Liver (tissue), 9 donors: ENCODE results near the gene APOBEC3F. TPM values are rescaled to one million over a fixed set of nuclear protein-coding genes. Genes with fewer than 3 reads are reported as not detected.
"Not testable (repeated sequence)": the region's sequence is repeated elsewhere in the genome, so short reads cannot be mapped to it uniquely, and the experiment has no call there.

ENCODE experiments used
- DNase-seq: peaks from one replicate; pipeline ENCODE4 v3.0.0-alpha.2; 2017; ENCODE audit warnings: low spot score
- H3K27ac ChIP-seq, 2 donors: one replicate each; pipeline ENCODE4 v1.7.0; 2013; ENCODE audit warnings: inconsistent platforms in 2 of 2, low read length in 2 of 2, control low read depth in 1 of 2, low read depth in 1 of 2, mild to moderate bottlenecking in 1 of 2
- H3K27me3 ChIP-seq, 4 donors: one replicate each; pipeline versions ENCODE4 v1.6.1 to v1.7.0; 2013; ENCODE audit warnings: low read length in 3 of 4, inconsistent platforms in 1 of 4, mild to moderate bottlenecking in 1 of 4, moderate library complexity in 1 of 4; ENCODE audit not compliant: control insufficient read depth in 4 of 4, insufficient read depth in 4 of 4
- H3K36me3 ChIP-seq, 4 donors: one replicate each; pipeline versions ENCODE4 v1.6.1 to v1.7.0; 2013; ENCODE audit warnings: low read length in 3 of 4, mild to moderate bottlenecking in 3 of 4, low read depth in 1 of 4, moderate library complexity in 1 of 4; ENCODE audit not compliant: control insufficient read depth in 4 of 4, insufficient read depth in 3 of 4
- H3K4me1 ChIP-seq, 4 donors: one replicate each; pipeline versions ENCODE4 v1.6.1 to v1.7.0; 2013; ENCODE audit warnings: low read length in 3 of 4, mild to moderate bottlenecking in 3 of 4, moderate library complexity in 1 of 4; ENCODE audit not compliant: control insufficient read depth in 4 of 4, insufficient read depth in 4 of 4
- H3K4me3 ChIP-seq, 3 donors: one replicate each; pipeline versions ENCODE4 v1.6.1 to v1.7.0; 2013; ENCODE audit warnings: low read length in 3 of 3, control low read depth in 1 of 3, low read depth in 1 of 3, mild to moderate bottlenecking in 1 of 3
- H3K9ac ChIP-seq, 2 donors: one replicate each; pipeline ENCODE4 v1.7.0; 2013; ENCODE audit warnings: low read length in 2 of 2, mild to moderate bottlenecking in 2 of 2, moderate library complexity in 2 of 2, control low read depth in 1 of 2, low read depth in 1 of 2
- H3K9me3 ChIP-seq, 4 donors: one replicate each; pipeline versions ENCODE4 v1.6.1 to v1.7.0; 2013; ENCODE audit warnings: low read length in 3 of 4; ENCODE audit not compliant: control insufficient read depth in 4 of 4
- EGR1 ChIP-seq, 2 donors: IDR thresholded peaks; 2 replicates each; pipeline ENCODE4 v1.6.1; 2016 to 2018; ENCODE audit warnings: antibody characterized with exemption in 2 of 2, low read depth in 2 of 2
- FOXA2 ChIP-seq: IDR thresholded peaks from 2 replicates; pipeline ENCODE4 v1.6.1; 2016; ENCODE audit warnings: antibody characterized with exemption
- GABPA ChIP-seq, 2 donors: IDR thresholded peaks in 1 of 2; conservative IDR thresholded peaks in 1 of 2; 2 replicates each; pipeline ENCODE4 v1.6.1; 2016; ENCODE audit warnings: antibody characterized with exemption in 2 of 2, mild to moderate bottlenecking in 1 of 2, moderate library complexity in 1 of 2
- HNF4G ChIP-seq: IDR thresholded peaks from 2 replicates; pipeline ENCODE4 v1.6.1; 2016; ENCODE audit warnings: antibody characterized with exemption
- JUND ChIP-seq, 2 donors: IDR thresholded peaks; 2 replicates each; pipeline ENCODE4 v1.6.1; 2016; ENCODE audit warnings: antibody characterized with exemption in 2 of 2
- RAD21 ChIP-seq, 2 donors: IDR thresholded peaks; 2 replicates each; pipeline ENCODE4 v1.6.1; 2016; ENCODE audit warnings: antibody characterized with exemption in 2 of 2, mild to moderate bottlenecking in 2 of 2
- SP1 ChIP-seq: IDR thresholded peaks from 2 replicates; pipeline ENCODE4 v1.6.1; 2018; ENCODE audit warnings: antibody characterized with exemption, mild to moderate bottlenecking
- YY1 ChIP-seq: IDR thresholded peaks from 2 replicates; pipeline ENCODE4 v1.6.1; 2016; ENCODE audit warnings: antibody characterized with exemption, mild to moderate bottlenecking
- WGBS: extraction: QIAGEN DNeasy Blood & Tissue Kit; methylation state at CpG from one replicate; pipeline ENCODE4 v1.1.7; 2013; 5-methylcytosine and 5-hydroxymethylcytosine counted together
- polyA plus RNA-seq, 2 donors: library from polyadenylated mRNA; stranded (reverse) in 1 of 2; unstranded in 1 of 2; fragments of 200-250 nt in 1 of 2; fragments of >200 nt in 1 of 2; fragmentation: Nextera tagmentation in 1 of 2; extraction: Ambion mirVana in 1 of 2; gene quantifications; one replicate each; pipeline versions ENCODE4 v1.2.1 to v1.2.3, GENCODE V29; 2013 to 2015
- total RNA-seq, 2 donors: library from RNA; depleted of rRNA; stranded (reverse); fragments of >200 nt; gene quantifications; one replicate each; pipeline ENCODE4 v1.2.3, GENCODE V29; 2014
- TF ChIP-seq, protein P1 (sequence below): IDR thresholded peaks from 2 replicates; pipeline ENCODE4 v1.6.1; 2016; ENCODE audit warnings: antibody characterized with exemption, mild to moderate bottlenecking
- TF ChIP-seq, protein P2 (sequence below): IDR thresholded peaks from 2 replicates; pipeline ENCODE4 v1.6.1; 2016; ENCODE audit warnings: antibody characterized with exemption
- donor health status: healthy.
- donor health status: healthy.
- donor health status: healthy.
- donor health status: healthy.
- donor health status: healthy.

The APOBEC3F gene
- total and polyA plus RNA-seq, 4 donors, result 1.6 to 4.5 (median 2.0) TPM

DNA sequence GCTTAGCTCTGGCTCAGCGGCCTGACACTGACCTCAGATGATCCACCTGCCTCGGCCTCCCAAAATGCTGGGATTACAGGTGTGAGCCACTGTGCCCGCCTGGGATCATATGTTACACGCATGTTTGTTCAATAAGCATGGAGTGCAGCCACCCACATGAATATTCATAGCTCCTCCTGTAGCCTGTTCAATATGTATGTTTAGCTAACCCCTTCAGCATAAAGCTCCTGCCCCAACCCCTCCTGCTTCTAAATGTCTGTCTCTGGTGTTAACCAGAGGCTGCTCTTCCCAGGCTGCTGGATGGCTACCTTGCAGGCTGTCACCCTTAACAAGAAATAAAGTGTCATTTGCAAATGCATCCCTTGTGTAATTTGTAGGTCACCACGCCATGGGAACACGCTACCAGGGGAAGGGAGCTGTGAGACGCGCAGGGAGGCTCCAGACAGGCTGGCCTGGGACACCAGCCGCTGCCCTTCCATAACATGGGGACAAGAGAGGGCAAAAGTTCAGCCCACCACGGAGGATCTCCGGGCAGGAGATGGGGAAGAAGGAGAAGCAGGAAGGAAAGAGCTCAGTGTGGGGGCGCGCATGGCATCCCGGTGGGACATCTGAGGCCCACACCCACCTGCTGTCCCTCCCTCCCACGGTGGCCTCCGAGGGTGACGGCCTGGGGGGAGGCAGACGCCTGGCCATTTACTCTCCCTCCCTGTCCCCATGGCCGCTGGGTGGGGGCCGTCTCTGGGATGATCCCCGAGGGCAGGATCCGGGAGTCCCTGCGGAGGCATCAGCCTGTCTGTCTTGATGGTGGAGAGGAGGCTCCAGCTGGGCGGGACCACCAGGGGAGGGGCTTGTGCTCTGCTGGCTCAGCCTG, 35.7 kb downstream of the APOBEC3F start:
- H3K27ac ChIP-seq, result not testable (repeated sequence)

DNA sequence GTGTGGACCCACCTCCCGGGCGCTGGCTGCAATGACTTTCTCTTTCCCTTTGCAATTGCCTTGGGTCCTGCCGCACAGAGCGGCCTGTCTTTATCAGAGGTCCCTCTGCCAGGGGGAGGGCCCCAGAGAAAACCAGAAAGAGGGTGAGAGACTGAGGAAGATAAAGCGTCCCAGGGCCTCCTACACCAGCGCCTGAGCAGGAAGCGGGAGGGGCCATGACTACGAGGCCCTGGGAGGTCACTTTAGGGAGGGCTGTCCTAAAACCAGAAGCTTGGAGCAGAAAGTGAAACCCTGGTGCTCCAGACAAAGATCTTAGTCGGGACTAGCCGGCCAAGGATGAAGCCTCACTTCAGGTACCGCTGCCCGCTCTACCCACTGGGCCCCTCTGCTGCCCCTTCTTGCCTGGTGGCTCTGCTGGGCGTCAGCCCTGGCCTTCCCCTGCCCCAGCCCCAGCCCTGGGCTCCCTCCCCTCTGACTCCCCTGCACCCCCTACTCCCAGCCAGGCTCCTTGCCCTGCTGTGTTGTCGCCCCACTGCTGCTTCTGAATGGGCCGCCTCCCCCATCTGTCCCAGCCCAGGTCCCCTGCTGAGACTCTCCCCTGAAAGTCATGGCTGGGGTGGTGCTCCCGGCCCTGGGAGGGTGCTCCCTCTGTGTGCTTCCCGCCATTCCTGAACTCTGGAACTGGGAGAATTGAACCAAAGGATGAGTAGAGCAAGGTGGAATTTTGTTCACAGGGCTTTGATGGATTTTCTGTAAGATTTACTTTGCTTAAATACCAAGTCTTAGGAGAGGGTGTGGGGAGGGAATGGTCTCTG, 36.6 kb downstream of the APOBEC3F start, which contains the start of gene APOBEC3G:
Gene APOBEC3G (plus strand): TSS at position 250 of the 815 bp plus-strand sequence. CDS start 87 bp downstream, at position 337.
- not testable (repeated sequence) for H3K27me3 ChIP-seq, H3K36me3 ChIP-seq, H3K9me3 ChIP-seq, H3K4me1 ChIP-seq
- peak; percentile 62 for DNase-seq
- peak; percentile 18 for TF ChIP-seq YY1
- Histone ChIP-seq H3K9ac (peak within 1 kb of the TSS; percentile 60 to 63), H3K4me3 (peak within 1 kb of the TSS in 2 of 3 donors; percentile 37 to 53), H3K27ac (peak within 1 kb of the TSS; percentile 39 to 73)
- WGBS, result 23% methylated on average over 15 of the region's 17 CpGs

More for the DNA sequence above, 35.7 kb downstream of the APOBEC3F start:
- peak in 1 of 2 donors; percentile 2 for TF ChIP-seq RAD21 (IDR thresholded peaks at IDR 0.05)
- H3K9me3 ChIP-seq, H3K4me1 ChIP-seq, H3K36me3 ChIP-seq, DNase-seq, H3K9ac ChIP-seq, H3K27me3 ChIP-seq: not testable (repeated sequence)
- WGBS, result 31% methylated on average over 23 of the region's 24 CpGs
- peak overlapping the region in 1 of 3 donors; percentile 33 for H3K4me3 ChIP-seq

DNA sequence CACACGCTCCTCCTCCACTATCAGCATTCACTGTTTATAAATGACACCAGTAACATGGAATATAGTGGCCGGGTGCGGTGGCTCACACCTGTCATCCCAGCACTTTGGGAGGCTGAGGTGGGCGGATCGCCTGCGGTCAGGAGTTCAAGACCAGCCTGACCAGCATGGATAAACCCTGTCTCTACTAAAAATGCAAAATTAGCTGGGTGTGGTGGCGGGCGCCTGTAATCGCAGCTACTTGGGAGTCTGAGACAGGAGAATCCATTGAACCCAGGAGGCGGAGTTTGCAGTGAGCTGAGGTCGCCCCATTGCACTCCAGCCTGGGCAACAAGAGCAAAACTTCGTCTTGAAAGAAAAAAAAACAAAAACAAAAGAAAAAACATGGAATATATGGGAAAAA, 37.2 kb downstream of the APOBEC3F start:
- not testable (repeated sequence) for H3K9me3 ChIP-seq, DNase-seq, H3K27ac ChIP-seq, H3K36me3 ChIP-seq, H3K4me1 ChIP-seq, H3K27me3 ChIP-seq, H3K4me3 ChIP-seq
- H3K9ac ChIP-seq, result peak overlapping the region in 1 of 2 donors; percentile 63
- WGBS, result 89% methylated on average over 12 of the region's 12 CpGs

DNA sequence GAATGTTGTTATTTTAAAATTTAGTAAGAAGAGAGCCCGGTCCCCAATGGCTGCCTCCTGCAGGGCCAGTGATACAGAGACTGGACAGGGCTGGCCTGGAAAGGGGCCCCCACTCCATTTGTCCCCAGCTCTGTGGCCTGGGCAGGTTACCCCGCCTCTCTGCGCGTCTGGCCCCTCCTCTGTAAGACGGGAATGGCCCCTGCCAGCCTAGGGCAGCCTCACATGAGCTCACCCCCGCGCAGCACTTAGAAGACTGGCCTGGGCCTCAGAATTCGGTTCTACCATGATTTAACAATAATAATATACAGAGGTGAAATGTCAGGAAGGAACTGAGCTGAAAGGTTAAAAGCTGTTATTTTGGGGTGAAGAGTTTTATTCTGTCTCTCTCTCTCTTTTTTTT, 37.7 kb downstream of the APOBEC3F start:
- no peak overlapping the region for H3K4me3 ChIP-seq
- no peak overlapping the region for H3K9ac ChIP-seq
- DNase-seq, result no peak
- no peaks in the 10 kb centered on the region for H3K36me3 ChIP-seq
- WGBS, result 91% methylated on average over 8 of the region's 8 CpGs
- H3K9me3 ChIP-seq, result no peaks in the 10 kb centered on the region
- H3K4me1 ChIP-seq, result peaks cover 0 to 2% (median 0%) of the 10 kb centered on the region in 4 donors
- H3K27me3 ChIP-seq, result no peaks in the 10 kb centered on the region
- TF ChIP-seq RAD21 (IDR thresholded peaks at IDR 0.05) (no peak), HNF4G (no peak), EGR1 (IDR thresholded peaks at IDR 0.05; ENCODE audit: low read depth in 2 of 2) (no peak), SP1 (no peak), GABPA (IDR thresholded peaks at IDR 0.05 in 1 of 2, conservative IDR thresholded peaks at IDR 0.05 in 1 of 2) (no peak), FOXA2 (no peak), JUND (IDR thresholded peaks at IDR 0.05) (no peak)
- TF ChIP-seq, protein P1, sequence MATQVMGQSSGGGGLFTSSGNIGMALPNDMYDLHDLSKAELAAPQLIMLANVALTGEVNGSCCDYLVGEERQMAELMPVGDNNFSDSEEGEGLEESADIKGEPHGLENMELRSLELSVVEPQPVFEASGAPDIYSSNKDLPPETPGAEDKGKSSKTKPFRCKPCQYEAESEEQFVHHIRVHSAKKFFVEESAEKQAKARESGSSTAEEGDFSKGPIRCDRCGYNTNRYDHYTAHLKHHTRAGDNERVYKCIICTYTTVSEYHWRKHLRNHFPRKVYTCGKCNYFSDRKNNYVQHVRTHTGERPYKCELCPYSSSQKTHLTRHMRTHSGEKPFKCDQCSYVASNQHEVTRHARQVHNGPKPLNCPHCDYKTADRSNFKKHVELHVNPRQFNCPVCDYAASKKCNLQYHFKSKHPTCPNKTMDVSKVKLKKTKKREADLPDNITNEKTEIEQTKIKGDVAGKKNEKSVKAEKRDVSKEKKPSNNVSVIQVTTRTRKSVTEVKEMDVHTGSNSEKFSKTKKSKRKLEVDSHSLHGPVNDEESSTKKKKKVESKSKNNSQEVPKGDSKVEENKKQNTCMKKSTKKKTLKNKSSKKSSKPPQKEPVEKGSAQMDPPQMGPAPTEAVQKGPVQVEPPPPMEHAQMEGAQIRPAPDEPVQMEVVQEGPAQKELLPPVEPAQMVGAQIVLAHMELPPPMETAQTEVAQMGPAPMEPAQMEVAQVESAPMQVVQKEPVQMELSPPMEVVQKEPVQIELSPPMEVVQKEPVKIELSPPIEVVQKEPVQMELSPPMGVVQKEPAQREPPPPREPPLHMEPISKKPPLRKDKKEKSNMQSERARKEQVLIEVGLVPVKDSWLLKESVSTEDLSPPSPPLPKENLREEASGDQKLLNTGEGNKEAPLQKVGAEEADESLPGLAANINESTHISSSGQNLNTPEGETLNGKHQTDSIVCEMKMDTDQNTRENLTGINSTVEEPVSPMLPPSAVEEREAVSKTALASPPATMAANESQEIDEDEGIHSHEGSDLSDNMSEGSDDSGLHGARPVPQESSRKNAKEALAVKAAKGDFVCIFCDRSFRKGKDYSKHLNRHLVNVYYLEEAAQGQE, result no peak
- TF ChIP-seq, protein P2, sequence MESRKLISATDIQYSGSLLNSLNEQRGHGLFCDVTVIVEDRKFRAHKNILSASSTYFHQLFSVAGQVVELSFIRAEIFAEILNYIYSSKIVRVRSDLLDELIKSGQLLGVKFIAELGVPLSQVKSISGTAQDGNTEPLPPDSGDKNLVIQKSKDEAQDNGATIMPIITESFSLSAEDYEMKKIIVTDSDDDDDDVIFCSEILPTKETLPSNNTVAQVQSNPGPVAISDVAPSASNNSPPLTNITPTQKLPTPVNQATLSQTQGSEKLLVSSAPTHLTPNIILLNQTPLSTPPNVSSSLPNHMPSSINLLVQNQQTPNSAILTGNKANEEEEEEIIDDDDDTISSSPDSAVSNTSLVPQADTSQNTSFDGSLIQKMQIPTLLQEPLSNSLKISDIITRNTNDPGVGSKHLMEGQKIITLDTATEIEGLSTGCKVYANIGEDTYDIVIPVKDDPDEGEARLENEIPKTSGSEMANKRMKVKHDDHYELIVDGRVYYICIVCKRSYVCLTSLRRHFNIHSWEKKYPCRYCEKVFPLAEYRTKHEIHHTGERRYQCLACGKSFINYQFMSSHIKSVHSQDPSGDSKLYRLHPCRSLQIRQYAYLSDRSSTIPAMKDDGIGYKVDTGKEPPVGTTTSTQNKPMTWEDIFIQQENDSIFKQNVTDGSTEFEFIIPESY, result no peak
- H3K27ac ChIP-seq, result no peak overlapping the region

DNA sequence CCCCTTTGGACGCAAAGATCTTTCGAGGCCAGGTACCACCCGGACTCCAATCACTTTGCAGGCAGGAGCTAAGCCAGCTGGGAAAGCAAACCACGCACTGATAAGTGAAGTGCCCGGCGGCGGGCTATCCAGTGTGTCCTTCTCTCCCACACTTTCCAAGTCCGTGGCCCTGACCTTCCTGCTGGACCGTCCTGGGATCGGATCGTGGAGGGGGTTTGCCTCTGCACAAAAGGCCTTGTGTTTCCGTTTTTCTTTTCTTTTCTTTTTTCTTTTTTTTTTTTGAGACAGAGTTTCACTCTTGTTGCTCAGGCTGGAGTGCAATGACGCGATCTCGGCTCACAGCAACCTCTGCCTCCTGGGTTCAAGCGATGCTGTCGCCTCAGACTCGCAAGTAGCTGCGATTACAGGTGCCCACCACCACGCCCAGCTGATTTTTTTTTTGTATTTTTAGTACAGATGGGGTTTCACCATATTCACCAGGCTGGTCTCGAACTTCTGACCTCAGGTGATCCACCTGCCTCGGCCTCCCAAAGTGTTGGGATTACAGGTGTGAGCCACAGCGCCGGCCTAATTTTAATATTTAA, 38.5 kb downstream of the APOBEC3F start:
- not testable (repeated sequence) for H3K27me3 ChIP-seq, DNase-seq, H3K27ac ChIP-seq, H3K4me1 ChIP-seq, H3K9ac ChIP-seq, H3K9me3 ChIP-seq, H3K4me3 ChIP-seq, H3K36me3 ChIP-seq
- 89% methylated on average over 21 of the region's 24 CpGs for WGBS
